Measurements from ENCODE around the gene TEPSIN. TPM values are rescaled to one million over a fixed set of nuclear protein-coding genes. Genes with fewer than 3 reads are reported as not detected.

TEPSIN gene
- total RNA-seq, 2 donors from 2014 or later: 26.3 to 35.0 TPM

- Mint-ChIP-seq H3K36me3 (ENCODE audit: low read depth) (no peaks in the 10 kb centered on the region), H3K4me1 (no peaks in the 10 kb centered on the region), H3K27ac (no peak overlapping the region), H3K9me3 (no peaks in the 10 kb centered on the region), H3K27me3 (no peaks in the 10 kb centered on the region), H3K4me3 (no peak overlapping the region)
- no peak for ATAC-seq (replicated peaks)
Observed at GRCh38 chr17:81190591-81190990, 48.3 kb downstream of the TEPSIN start.

GRCh38 chr17:81189670-81190530 is 49.0 kb downstream of the TEPSIN start:
- ATAC-seq (replicated peaks): peak; percentile 14
- no peaks in the 10 kb centered on the region for H3K9me3 Mint-ChIP-seq
- no peak overlapping the region for H3K27ac Mint-ChIP-seq
- H3K36me3 Mint-ChIP-seq (ENCODE audit: low read depth): no peaks in the 10 kb centered on the region
- no peak overlapping the region for H3K4me3 Mint-ChIP-seq
- no peaks in the 10 kb centered on the region for H3K4me1 Mint-ChIP-seq
- H3K27me3 Mint-ChIP-seq: no peaks in the 10 kb centered on the region

DNA sequence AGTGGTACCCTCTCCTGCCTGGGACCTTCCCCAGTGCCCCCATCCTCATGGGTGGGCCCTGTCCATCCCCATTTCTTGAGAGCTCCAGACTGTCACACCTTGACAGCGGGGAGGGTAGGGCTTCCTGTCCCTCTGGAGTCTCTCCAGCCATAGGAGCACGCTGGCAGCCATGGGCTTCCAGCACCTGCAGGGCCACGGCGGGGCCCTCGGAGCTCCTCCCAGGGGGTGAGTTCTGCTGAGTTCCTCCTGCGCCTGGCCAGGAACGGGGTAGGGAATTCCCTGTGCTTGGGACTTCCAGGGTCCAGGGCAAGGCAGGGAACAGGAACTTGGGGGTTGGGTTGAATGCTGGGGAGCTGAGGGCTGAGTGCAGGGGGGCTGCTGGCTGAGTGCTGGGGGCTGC is 49.8 kb downstream of the TEPSIN start:
- Mint-ChIP-seq H3K4me3 (no peak overlapping the region), H3K36me3 (ENCODE audit: low read depth) (no peaks in the 10 kb centered on the region), H3K27ac (no peak overlapping the region)

GRCh38 chr17:81188491-81188840 is 50.4 kb downstream of the TEPSIN start:
- no peak for ATAC-seq (replicated peaks)
- no peaks in the 10 kb centered on the region for H3K4me1 Mint-ChIP-seq
- H3K4me3 Mint-ChIP-seq: no peak overlapping the region
- peaks cover 3% of the 10 kb centered on the region for H3K27me3 Mint-ChIP-seq
- no peak overlapping the region for H3K27ac Mint-ChIP-seq
- no peaks in the 10 kb centered on the region for H3K36me3 Mint-ChIP-seq (ENCODE audit: low read depth)
- H3K9me3 Mint-ChIP-seq: no peaks in the 10 kb centered on the region

More for the DNA sequence above, 49.8 kb downstream of the TEPSIN start:
- H3K4me1 Mint-ChIP-seq: no peaks in the 10 kb centered on the region
- peaks cover 3% of the 10 kb centered on the region for H3K27me3 Mint-ChIP-seq
- H3K9me3 Mint-ChIP-seq: no peaks in the 10 kb centered on the region
- ATAC-seq (replicated peaks): no peak

DNA sequence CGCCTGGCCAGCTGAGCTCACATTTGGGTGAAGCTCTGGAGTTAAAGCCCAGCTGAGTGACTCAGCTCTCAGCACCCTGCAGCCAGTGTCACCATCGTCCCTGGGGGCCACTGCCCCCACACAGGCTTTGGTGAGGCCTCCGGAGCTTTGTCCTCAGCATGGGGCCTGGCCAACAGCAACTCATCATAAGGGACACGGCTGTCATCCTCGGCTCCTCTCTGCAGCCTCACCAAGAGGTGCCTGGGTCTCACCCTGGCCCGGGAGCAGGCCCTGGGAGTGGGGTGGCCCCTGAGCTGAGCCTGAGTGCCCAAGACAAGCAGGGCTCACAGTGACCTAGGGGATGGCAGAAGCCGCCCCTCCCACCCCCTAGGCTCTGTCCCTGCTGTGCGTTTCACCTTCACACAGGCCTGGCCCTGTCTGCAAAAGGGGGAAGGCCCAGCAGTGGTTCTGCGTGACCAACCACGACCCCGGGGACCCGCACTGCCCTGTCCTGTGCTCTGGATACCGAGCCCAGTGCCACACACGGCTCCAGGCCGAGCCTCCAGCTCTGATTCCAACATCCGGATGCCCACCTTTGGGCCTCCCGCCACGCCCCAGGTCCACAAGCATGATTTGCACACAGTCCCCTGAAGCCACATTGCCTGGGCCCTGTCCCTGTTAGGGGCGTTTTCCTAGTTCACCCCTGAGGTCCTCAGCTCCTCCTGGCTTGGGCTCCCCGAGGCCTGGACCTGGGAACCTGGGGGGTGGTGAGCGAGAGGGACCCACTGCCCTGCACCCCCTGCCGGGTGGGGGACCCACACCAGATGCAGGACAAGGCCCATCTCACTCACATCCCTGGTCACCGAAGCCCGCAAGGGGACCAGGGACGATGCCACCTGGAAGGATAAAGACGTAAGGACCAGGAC is 51.0 kb downstream of the TEPSIN start:
- Mint-ChIP-seq H3K36me3 (ENCODE audit: low read depth) (no peaks in the 10 kb centered on the region), H3K4me1 (no peaks in the 10 kb centered on the region), H3K27me3 (peaks cover 3% of the 10 kb centered on the region), H3K4me3 (no peak overlapping the region), H3K9me3 (no peaks in the 10 kb centered on the region), H3K27ac (no peak overlapping the region)
- no peak for ATAC-seq (replicated peaks)

- H3K27me3 Mint-ChIP-seq: peaks cover 3% of the 10 kb centered on the region
- H3K4me1 Mint-ChIP-seq: no peaks in the 10 kb centered on the region
- H3K36me3 Mint-ChIP-seq (ENCODE audit: low read depth): no peaks in the 10 kb centered on the region
- ATAC-seq (replicated peaks): no peak
- H3K4me3 Mint-ChIP-seq: no peak overlapping the region
- no peaks in the 10 kb centered on the region for H3K9me3 Mint-ChIP-seq
- no peak overlapping the region for H3K27ac Mint-ChIP-seq
Observed at GRCh38 chr17:81187120-81187519, 51.7 kb downstream of the TEPSIN start.

DNA sequence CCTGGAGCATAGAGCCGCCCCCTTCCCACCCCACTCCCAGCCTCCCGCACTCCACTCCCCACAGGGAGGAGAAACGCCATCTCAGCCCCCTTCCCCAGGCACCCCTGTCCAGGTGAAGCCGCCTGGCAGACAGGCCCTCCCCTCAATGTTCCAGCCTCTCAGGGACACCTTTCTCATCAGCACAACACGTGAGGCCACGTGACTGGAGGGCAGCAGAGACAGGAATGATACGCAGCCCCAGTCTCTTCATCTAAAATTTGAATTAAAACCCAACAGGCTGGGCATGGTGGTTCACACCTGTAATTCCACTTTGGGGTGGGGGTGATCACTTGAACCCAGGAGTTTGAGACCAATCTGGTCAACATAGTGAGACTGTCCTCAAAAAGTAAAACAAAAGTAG is 52.7 kb downstream of the TEPSIN start:
- no peak overlapping the region for H3K27ac Mint-ChIP-seq
- no peaks in the 10 kb centered on the region for H3K9me3 Mint-ChIP-seq
- peaks cover 3% of the 10 kb centered on the region for H3K27me3 Mint-ChIP-seq
- H3K4me1 Mint-ChIP-seq: no peaks in the 10 kb centered on the region
- ATAC-seq (replicated peaks): no peak
- H3K4me3 Mint-ChIP-seq: no peak overlapping the region
- no peaks in the 10 kb centered on the region for H3K36me3 Mint-ChIP-seq (ENCODE audit: low read depth)

DNA sequence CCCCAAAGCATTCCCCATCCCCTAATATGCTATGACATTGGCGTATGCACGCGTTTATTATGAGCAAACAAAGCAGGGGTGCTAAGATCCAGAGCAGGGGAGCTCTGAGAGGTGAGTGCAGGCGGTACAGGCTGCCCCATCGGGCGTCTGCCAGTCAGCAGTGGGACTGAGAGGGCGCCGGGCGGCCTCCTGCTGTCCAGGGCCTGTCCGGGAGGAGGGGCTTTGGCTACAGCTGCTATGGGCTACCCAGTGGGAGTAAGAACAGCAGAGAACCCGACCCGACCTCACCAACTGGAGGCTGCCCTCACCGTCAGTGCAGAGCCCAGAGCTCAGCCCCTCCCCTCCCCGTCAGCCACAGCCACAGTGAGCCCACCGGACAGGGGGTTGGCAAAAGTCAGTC is 54.3 kb downstream of the TEPSIN start:
- ATAC-seq (replicated peaks): no peak
- Mint-ChIP-seq H3K4me3 (no peak overlapping the region), H3K9me3 (no peaks in the 10 kb centered on the region), H3K27ac (no peak overlapping the region), H3K4me1 (no peaks in the 10 kb centered on the region), H3K36me3 (ENCODE audit: low read depth) (no peaks in the 10 kb centered on the region), H3K27me3 (peaks cover 3% of the 10 kb centered on the region)

DNA sequence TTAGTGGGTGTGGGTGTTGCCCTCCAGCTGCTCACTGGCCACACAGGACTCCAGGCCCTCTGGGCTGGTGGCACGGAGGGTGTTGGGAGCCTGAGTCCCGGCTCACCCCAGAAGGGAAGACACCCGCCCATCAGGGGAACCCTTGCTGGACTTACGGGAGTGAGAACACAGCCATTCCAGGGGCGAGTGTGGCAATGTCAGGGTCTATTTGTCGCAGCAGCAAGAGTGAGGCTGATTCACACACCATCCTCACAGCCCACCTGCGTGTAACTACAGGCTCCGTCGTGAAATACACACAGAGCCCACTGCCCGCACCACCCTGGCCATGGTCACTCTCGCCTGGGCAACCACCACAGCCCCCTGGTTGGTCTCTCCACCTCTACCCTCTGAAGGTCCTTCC is 55.0 kb downstream of the TEPSIN start:
- ATAC-seq (replicated peaks): no peak
- H3K36me3 Mint-ChIP-seq (ENCODE audit: low read depth): no peaks in the 10 kb centered on the region
- peaks cover 3% of the 10 kb centered on the region for H3K27me3 Mint-ChIP-seq
- no peak overlapping the region for H3K4me3 Mint-ChIP-seq
- H3K9me3 Mint-ChIP-seq: no peaks in the 10 kb centered on the region
- H3K27ac Mint-ChIP-seq: no peak overlapping the region
- H3K4me1 Mint-ChIP-seq: no peaks in the 10 kb centered on the region

DNA sequence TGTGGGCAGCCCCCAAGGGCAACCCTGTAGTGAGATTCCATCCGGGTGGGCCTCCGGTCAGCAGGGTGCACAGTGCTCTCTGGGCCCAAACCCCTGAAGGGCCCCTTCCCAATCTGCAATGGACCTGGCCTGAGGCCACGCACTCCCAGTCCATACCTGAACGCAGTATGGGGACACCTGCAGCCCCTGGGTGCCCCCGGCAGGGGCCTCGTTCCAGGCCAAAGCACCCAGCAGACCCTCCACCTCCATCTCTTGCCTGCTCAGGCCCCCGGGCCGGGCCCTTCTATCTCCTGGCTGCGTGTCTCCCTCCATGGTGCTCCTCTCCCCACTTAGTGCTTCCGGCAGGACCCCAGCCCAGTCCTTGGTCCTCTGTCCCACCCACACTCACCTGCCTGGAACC is 55.5 kb downstream of the TEPSIN start:
- Mint-ChIP-seq H3K27ac (no peak overlapping the region), H3K27me3 (peaks cover 3% of the 10 kb centered on the region), H3K4me3 (no peak overlapping the region), H3K36me3 (ENCODE audit: low read depth) (no peaks in the 10 kb centered on the region), H3K4me1 (no peaks in the 10 kb centered on the region), H3K9me3 (no peaks in the 10 kb centered on the region)
- no peak for ATAC-seq (replicated peaks)

DNA sequence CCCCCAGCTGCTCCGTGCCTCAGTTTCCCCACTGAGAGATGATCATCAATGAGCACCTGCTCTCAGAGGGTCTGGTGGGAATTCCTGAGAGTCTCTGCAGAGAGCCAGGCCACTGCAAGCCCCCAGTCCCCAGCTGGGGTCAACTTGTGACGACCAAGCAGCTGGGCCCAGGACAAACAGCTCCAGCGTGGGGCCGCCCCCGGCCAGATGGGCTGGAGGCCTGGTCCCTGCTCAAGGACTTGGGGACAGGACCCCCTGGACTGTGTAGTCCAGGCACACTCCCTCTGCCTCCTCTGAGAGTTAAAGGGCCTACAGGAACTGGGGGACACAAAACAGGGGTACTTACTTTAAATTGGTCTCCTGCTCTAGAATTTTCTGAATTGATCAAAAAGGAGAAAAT is 56.3 kb downstream of the TEPSIN start:
- ATAC-seq (replicated peaks): no peak
- H3K36me3 Mint-ChIP-seq (ENCODE audit: low read depth): no peaks in the 10 kb centered on the region
- H3K4me1 Mint-ChIP-seq: no peaks in the 10 kb centered on the region
- H3K9me3 Mint-ChIP-seq: no peaks in the 10 kb centered on the region
- H3K27me3 Mint-ChIP-seq: peaks cover 3% of the 10 kb centered on the region
- H3K4me3 Mint-ChIP-seq: no peak overlapping the region
- no peak overlapping the region for H3K27ac Mint-ChIP-seq

GRCh38 chr17:81181811-81182185 is 57.1 kb downstream of the TEPSIN start:
- H3K9me3 Mint-ChIP-seq: no peaks in the 10 kb centered on the region
- H3K27ac Mint-ChIP-seq: no peak overlapping the region
- no peak overlapping the region for H3K4me3 Mint-ChIP-seq
- H3K4me1 Mint-ChIP-seq: no peaks in the 10 kb centered on the region
- H3K27me3 Mint-ChIP-seq: peaks cover 3% of the 10 kb centered on the region
- H3K36me3 Mint-ChIP-seq (ENCODE audit: low read depth): no peaks in the 10 kb centered on the region
- ATAC-seq (replicated peaks): no peak

DNA sequence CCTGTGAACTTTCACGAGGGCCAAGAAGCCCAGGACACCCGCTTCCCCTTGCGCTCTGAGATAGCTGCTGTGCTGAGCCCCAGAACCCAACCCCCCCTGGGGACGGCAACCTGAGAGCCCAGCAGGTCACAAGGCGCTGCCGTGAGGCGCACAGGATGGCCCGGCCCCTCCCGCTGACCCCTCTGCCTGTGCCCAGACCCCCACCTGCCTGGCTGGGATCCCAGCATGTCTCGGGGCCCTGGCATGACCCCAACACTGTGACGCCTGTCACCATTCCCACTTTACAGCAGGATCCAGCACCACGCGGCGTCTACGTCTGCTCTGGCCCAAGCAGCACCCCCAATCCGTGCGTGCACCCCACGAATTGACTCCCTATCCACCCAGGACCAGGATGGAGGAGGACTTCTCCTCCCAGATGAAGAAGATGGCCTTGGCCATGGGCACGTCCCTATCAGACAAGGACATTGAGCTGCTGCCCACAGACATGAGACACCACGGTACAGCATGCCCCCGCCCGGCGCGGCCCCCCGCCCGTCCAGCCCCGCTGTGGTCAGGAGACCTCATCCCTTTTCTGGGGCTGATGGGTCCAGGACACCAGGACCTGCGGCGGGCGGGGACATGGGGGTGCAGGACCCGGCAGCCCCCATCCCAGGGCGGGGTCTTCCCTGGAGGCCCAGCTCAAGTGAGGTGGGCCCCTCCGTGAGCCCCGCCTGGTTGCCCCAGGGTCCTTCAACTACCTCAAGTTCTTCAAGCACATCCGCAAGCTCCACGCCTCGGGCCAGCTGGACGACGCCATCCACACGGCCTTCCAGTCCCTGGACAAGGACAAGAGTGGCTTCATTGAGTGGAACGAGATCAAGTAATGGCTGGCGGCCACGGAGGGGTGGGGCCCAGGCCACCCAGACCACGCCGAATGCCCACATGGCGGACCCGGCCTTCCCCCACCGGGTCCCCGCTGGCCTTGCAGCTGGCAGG is 57.7 kb downstream of the TEPSIN start:
- no peak for ATAC-seq (replicated peaks)
- Mint-ChIP-seq H3K27me3 (peaks cover 3% of the 10 kb centered on the region), H3K4me1 (no peaks in the 10 kb centered on the region), H3K4me3 (no peak overlapping the region), H3K27ac (no peak overlapping the region), H3K9me3 (no peaks in the 10 kb centered on the region), H3K36me3 (ENCODE audit: low read depth) (no peaks in the 10 kb centered on the region)

GRCh38 chr17:81179861-81180260 is 59.0 kb downstream of the TEPSIN start:
- Mint-ChIP-seq H3K27me3 (peaks cover 3% of the 10 kb centered on the region), H3K27ac (no peak overlapping the region), H3K36me3 (ENCODE audit: low read depth) (no peaks in the 10 kb centered on the region), H3K4me1 (no peaks in the 10 kb centered on the region), H3K9me3 (no peaks in the 10 kb centered on the region), H3K4me3 (no peak overlapping the region)
- ATAC-seq (replicated peaks): no peak

Measured in activated T-helper 17 cell treated with anti-CD3 and anti-CD28 coated beads, Interleukin-2, amount 50 U/mL, for 72 hours (primary cell).